DMS79 treated with DMSO at 0.1 percent for 48 hours (cell line): ENCODE measurements around the gene SLC35F2.
"Not testable (repeated sequence)": the region's sequence is repeated elsewhere in the genome, so short reads cannot be mapped to it uniquely, and the experiment has no call there.

Experiments
- DNase-seq: peaks from one replicate; lab custom pipeline; 2025; lab: John Stamatoyannopoulos, UW

SLC35F2 gene

DNA sequence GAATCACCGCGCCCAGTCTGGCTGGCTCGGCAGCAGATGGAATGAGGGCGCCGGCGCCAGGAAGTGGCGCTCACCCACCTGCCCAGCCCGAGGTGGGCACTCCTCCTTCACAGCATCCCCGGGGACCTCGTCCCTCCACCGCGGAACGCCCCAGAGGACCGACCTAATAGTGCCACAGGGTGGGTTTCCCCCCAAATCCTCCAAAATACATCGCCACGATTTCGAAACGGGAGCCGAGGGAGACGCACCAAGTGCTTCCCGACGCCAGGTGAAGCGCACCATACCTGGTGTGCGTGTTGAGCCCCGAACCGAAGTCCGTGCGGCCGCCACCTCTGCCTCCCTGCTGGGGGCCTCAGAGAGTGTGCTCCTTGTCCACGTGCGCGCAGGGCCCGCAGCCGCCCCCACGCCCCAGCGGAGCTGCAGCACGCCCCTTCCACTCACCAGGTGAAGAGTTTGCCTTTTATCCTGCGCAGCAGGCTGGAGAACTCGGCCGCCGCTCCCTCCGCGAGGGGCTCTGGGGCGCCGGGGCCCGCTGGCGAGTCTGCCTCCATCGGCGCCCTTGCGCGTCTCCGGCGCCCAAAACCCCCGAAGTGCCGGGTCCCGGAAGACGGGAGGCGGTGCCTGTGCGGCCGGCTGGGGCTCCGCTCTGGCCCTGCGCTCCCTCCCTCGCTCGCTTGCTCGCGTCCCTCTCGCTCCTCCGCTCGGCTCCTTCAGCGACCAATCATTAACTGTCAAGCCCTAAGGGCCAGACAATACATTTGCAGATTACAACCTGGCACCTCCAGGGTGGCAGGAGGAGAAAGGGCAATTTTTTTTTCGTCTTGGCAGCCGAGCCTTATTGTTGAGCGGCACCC is at the start of gene SLC35F2:
Gene SLC35F2, minus strand, starts transcription at position 571 of the 854 bp plus-strand sequence. Its CDS starts 20 bp downstream, at position 551.
- peak; percentile 93 for DNase-seq

- no peak for DNase-seq
Observed at GRCh38 chr11:107908211-107908610, 49.6 kb upstream of the SLC35F2 start.

GRCh38 chr11:107898270-107898669 is 39.7 kb upstream of the SLC35F2 start:
- no peak for DNase-seq

DNA sequence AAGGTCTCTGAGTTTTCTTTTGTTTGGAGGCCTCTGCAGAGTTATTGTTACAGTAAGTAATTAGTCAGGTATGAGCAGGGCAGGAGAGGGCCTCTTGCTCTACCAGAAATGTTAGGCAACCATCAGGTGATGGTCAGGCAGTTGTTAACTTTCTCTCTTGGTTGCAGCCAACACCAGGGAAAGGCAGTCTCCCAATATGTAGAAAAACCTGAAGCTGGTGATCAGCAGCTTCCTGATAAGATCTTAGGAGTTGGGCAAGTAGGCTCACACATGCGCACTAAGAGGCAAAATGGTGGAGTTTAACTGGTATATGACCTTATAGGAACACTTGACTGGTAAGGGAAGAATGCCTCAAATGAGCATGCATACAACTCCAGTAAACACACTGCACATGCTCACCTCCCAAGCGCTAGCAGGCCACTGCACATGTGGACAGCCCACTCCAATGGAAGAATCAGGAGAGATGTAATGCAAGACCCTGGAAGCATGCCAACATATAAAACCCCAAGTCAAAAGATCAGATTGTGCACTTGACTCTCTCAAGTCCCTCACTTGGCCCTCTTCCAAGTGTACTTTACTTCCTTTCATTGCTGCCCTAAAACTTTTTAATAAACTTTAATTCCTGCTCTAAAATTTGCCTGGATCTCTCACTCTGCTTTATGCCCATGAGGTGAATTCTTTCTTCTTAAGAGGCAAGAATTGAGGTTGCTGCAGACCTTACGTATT is 23.7 kb upstream of the SLC35F2 start:
- DNase-seq, result peak; percentile 87

DNA sequence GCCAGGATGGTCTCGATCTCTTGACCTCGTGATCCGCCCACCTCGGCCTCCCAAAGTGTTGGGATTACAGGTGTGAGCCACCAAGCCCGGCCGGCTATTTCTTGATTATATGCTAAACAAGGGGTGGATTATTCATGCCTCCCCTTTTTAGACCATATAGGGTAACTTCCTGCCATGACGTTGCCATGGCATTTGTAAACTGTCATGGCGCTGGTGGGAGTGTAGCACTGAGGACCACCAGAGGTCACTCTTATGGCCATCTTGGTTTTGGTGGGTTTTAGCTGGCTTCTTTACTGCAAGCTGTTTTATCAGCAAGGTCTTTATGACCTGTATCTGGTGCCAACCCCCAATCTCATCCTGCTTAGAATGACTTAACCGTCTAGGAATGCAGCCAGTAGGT is 22.9 kb upstream of the SLC35F2 start:
- not testable (repeated sequence) for DNase-seq

GRCh38 chr11:107876141-107876540 is 17.6 kb upstream of the SLC35F2 start:
- no peak for DNase-seq

- DNase-seq, result no peak
Observed at GRCh38 chr11:107864591-107864990, 6.0 kb upstream of the SLC35F2 start.

- no peak for DNase-seq
Observed at GRCh38 chr11:107860688-107861087, 2.1 kb upstream of the SLC35F2 start.

- DNase-seq, result not testable (repeated sequence)
Observed at GRCh38 chr11:107860240-107860620, 1.6 kb upstream of the SLC35F2 start.

DNA sequence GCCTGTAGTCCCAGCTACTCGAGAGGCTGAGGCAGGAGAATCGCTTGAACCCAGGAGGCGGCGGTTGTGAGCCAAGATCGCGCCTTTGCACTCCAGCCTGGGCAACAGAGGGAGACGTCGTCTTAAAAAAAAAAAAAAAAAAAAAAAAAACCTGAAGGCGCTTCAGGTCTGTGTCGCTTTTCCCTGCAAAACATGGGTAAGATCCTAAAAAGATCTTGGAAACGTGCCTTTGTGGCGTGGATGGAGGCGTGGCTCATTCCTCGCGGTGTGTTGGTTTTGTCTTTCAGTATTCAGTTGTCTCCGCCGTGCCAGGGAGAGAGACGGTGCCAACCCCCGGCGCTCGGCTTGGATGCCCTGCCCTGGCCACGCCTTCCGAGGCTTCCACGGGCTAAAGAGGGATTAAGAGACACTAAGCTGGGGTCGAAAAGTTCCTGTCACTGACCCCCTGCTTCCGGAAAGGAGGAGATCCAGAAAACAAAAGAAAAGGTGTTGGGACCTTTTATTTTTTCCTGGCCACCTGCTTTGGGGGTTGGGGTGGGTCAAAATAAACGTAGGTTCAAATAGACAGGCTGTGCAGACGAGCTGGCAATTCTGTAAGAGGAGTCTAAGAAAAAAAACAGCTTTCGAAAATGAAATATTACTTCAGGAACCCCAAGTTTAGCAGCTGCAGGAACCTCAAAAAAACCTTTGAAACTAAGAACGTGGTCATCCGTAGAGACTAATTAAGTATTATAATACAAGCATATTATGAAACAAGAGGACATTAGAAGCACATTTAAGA is 1.1 kb upstream of the SLC35F2 start:
- DNase-seq, result peak; percentile 58

- DNase-seq, result peak; percentile 73
Observed at GRCh38 chr11:107857550-107858216, 904 bp downstream of the SLC35F2 start.

DNA sequence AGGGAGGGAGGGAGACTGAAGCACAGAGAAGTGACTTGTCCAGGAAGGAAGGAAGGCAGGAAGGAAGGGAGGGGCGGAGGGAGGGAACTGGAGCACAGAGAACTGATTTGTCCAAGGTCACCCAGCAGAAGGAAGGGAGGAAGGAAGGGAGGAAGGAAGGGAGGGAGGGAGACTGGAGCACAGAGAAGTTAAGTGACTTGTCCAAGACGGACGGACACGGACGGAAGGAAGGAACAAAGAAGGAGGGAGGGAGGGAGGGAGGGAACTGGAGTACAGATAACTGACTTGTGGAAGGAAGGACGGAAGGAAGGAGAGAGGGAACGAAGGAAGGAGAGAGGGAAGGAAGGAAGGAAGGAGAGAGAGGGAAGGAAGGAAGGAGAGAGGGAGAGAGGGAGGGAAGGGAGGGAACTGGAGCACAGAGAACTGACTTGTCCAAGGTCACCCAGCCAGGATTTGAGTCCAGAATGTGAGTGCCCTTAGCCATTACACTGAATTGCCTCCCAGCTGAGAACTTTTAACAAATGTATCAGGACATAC is 1.5 kb downstream of the SLC35F2 start:
- DNase-seq, result no peak

- DNase-seq, result no peak
Observed at GRCh38 chr11:107856180-107856980, 2.2 kb downstream of the SLC35F2 start.

GRCh38 chr11:107853070-107853469 is 5.5 kb downstream of the SLC35F2 start:
- no peak for DNase-seq

GRCh38 chr11:107851704-107852310 is 6.8 kb downstream of the SLC35F2 start:
- no peak for DNase-seq

- DNase-seq, result no peak
Observed at GRCh38 chr11:107849790-107850189, 8.8 kb downstream of the SLC35F2 start.

DNA sequence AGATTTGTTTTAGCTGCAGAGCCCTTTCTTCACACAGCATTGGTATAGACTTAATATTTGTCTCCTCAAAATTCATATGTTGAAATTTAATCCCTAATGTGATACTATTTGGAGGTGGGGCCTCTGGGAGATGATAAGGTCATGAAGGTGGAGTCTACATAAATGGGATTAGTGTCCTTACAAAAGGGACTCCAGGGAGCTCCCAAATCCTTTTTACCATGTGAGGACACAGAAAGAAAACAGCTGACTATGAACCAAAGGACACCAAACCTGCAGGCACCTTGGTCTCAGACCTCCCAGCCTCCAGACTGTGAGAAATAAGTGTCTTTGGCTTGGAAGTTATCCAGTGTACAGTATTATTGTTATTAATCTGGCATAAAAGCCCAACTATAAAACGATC is 10.2 kb downstream of the SLC35F2 start:
- DNase-seq, result no peak

DNA sequence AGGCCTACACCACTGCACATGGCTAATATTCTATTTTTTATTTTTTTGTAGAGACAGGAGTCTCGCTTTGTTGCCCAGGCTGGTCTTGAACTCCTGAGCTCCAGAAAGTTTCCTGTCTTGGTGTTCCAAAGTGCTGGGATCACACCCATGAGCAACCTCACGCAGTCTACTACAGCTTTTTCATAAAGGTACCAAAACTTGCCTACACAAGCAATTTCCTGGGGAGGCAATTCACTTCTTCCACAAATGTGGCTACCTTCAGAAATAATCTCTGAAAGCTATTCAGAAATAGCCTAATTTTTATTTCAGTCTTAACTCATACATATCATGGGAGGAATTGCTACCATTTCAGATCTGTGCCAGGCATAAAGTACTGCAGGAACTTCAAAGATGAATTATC is 11.4 kb downstream of the SLC35F2 start:
- no peak for DNase-seq

DNA sequence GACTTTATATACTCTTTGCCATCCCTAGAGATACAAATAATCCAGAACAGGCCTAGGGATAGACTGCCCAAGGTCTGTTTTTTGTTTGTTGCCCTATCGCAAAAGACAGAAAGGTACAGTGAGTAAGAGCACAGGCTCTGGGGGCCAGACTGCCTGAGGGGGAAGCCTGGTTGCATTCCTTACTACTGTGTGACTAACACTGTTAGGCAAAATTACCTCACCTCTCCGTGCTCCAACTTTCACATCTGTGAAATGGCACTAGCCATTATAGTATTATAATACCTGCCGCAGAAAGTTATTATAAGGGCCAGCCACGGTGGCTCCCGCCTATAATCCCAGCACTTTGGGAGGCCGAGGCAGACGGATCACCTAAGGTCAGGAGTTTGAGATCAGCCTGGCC is 14.5 kb downstream of the SLC35F2 start:
- no peak for DNase-seq

DNA sequence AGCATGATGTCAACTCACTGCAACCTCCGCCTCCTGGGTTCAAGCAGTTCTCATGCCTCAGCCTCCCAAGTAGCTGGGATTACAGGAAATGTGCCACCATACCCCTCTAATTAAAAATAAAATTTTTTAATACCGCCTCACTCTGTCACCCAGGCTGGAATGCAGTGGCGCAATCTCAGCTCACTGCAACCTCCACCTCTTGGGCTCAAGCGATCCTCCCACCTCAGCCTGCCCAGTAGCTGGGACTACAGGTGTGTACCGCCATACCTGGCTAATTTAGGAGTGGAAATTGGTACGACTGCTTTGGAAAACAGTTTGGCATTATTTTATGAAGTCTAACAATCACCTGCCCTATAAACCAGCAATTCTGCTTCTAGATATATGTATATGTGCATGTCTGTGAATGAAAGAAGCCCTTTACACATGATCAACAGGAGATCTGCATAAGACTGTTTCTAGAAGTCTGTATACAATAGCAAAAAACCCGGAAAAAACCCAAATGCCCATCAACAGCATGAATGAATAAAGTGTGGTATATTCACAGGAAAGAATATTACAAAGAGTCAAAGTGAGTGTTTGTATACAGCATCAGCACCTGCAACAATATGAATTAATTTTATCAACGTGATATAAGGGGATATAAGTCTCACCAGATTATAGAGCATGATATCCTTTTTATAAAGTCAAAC is 16.0 kb downstream of the SLC35F2 start:
- no peak for DNase-seq
